ENCODE measurements around the gene VIL1.

VIL1 gene

GRCh38 chr2:218397463-218397819 is 21.5 kb upstream of the VIL1 start:
- Mint-ChIP-seq H3K9me3 (no peaks in the 10 kb centered on the region), H3K4me1 (ENCODE audit: low read depth in 2 of 2) (peaks cover 50 to 55% of the 10 kb centered on the region in 2 donors), H3K27ac (peak overlapping the region; percentile 95 to 98), H3K36me3 (ENCODE audit: insufficient read depth) (peaks cover 53% of the 10 kb centered on the region), H3K4me3 (peak overlapping the region; percentile 92 to 98), H3K27me3 (no peaks in the 10 kb centered on the region)
- ATAC-seq (replicated peaks) (no peak), DNase-seq (no peak)

GRCh38 chr2:218397820-218398436 is 21.0 kb upstream of the VIL1 start:
- peak overlapping the region; percentile 95 to 98 for H3K27ac Mint-ChIP-seq

GRCh38 chr2:218398437-218399390 is 20.2 kb upstream of the VIL1 start:
- Mint-ChIP-seq H3K27me3 (no peaks in the 10 kb centered on the region), H3K4me3 (peak overlapping the region; percentile 92 to 98), H3K27ac (peak overlapping the region; percentile 95 to 98), H3K36me3 (ENCODE audit: insufficient read depth) (peaks cover 59% of the 10 kb centered on the region), H3K4me1 (ENCODE audit: low read depth in 2 of 2) (peaks cover 53 to 55% of the 10 kb centered on the region in 2 donors), H3K9me3 (no peaks in the 10 kb centered on the region)
- ATAC-seq (replicated peaks), result peak; percentile 12
- DNase-seq, result peak; percentile 53 to 69 (median 58)

More at GRCh38 chr2:218397820-218398436, 21.0 kb upstream of the VIL1 start:
- peaks cover 51 to 55% of the 10 kb centered on the region in 2 donors for H3K4me1 Mint-ChIP-seq (ENCODE audit: low read depth in 2 of 2)
- H3K9me3 Mint-ChIP-seq, result no peaks in the 10 kb centered on the region
- no peak for ATAC-seq (replicated peaks)
- H3K27me3 Mint-ChIP-seq, result no peaks in the 10 kb centered on the region
- H3K36me3 Mint-ChIP-seq (ENCODE audit: insufficient read depth), result peaks cover 57% of the 10 kb centered on the region
- peak; percentile 37 to 51 (median 40) for DNase-seq
- peak overlapping the region; percentile 92 to 98 for H3K4me3 Mint-ChIP-seq

- DNase-seq (peak; percentile 89 to 91 (median 90)), ATAC-seq (replicated peaks) (peak; percentile 44)
- peaks cover 52 to 55% of the 10 kb centered on the region in 2 donors for H3K4me1 Mint-ChIP-seq (ENCODE audit: low read depth in 2 of 2)
- H3K27me3 Mint-ChIP-seq, result no peaks in the 10 kb centered on the region
- peak within 1 kb of the TSS; percentile 92 to 98 for H3K4me3 Mint-ChIP-seq
- H3K36me3 Mint-ChIP-seq (ENCODE audit: insufficient read depth), result peaks cover 62% of the 10 kb centered on the region
- no peaks in the 10 kb centered on the region for H3K9me3 Mint-ChIP-seq
- H3K27ac Mint-ChIP-seq, result peak within 1 kb of the TSS; percentile 95 to 98
These were observed 19.3 kb upstream of the VIL1 start, which contains the start of gene CTDSP1 for GRCh38 chr2:218399391-218400166. Gene CTDSP1, plus strand, starts transcription at chr2:218399868. Its CDS starts 223 bp downstream, at chr2:218400091.

- peak in 1 of 3 experiments; percentile 38 for DNase-seq
- H3K4me1 Mint-ChIP-seq (ENCODE audit: low read depth in 2 of 2), result peaks cover 54 to 55% of the 10 kb centered on the region in 2 donors
- ATAC-seq (replicated peaks), result no peak
These were observed 18.6 kb upstream of the VIL1 start for GRCh38 chr2:218400167-218400929.

GRCh38 chr2:218400930-218401881 is 17.7 kb upstream of the VIL1 start:
- Mint-ChIP-seq H3K4me3 (peak overlapping the region; percentile 92 to 98), H3K36me3 (ENCODE audit: insufficient read depth) (peaks cover 73% of the 10 kb centered on the region), H3K9me3 (no peaks in the 10 kb centered on the region), H3K27ac (peak overlapping the region; percentile 19 to 75), H3K4me1 (ENCODE audit: low read depth in 2 of 2) (peaks cover 56% of the 10 kb centered on the region in 2 donors), H3K27me3 (no peaks in the 10 kb centered on the region)
- no peak for DNase-seq
- ATAC-seq (replicated peaks), result no peak

More at GRCh38 chr2:218400167-218400929, 18.6 kb upstream of the VIL1 start:
- peaks cover 69% of the 10 kb centered on the region for H3K36me3 Mint-ChIP-seq (ENCODE audit: insufficient read depth)
- peak overlapping the region; percentile 95 to 98 for H3K27ac Mint-ChIP-seq
- H3K4me3 Mint-ChIP-seq, result peak overlapping the region; percentile 92 to 98
- no peaks in the 10 kb centered on the region for H3K9me3 Mint-ChIP-seq
- H3K27me3 Mint-ChIP-seq, result no peaks in the 10 kb centered on the region

- Mint-ChIP-seq H3K4me3 (peak overlapping the region; percentile 92 to 98), H3K27ac (peak overlapping the region in 1 of 2 donors; percentile 75), H3K4me1 (ENCODE audit: low read depth in 2 of 2) (peaks cover 53% of the 10 kb centered on the region in 2 donors), H3K27me3 (no peaks in the 10 kb centered on the region), H3K36me3 (ENCODE audit: insufficient read depth) (peaks cover 73% of the 10 kb centered on the region), H3K9me3 (no peaks in the 10 kb centered on the region)
- ATAC-seq (replicated peaks), result no peak
- DNase-seq, result no peak
These were observed 17.0 kb upstream of the VIL1 start for GRCh38 chr2:218401890-218402289.

GRCh38 chr2:218402491-218402901 is 16.4 kb upstream of the VIL1 start:
- peak overlapping the region; percentile 25 to 98 for H3K4me3 Mint-ChIP-seq
- H3K9me3 Mint-ChIP-seq, result no peaks in the 10 kb centered on the region
- no peak for DNase-seq
- no peak for ATAC-seq (replicated peaks)
- H3K27me3 Mint-ChIP-seq, result no peaks in the 10 kb centered on the region
- peaks cover 76% of the 10 kb centered on the region for H3K36me3 Mint-ChIP-seq (ENCODE audit: insufficient read depth)
- no peak overlapping the region for H3K27ac Mint-ChIP-seq
- peaks cover 53 to 54% of the 10 kb centered on the region in 2 donors for H3K4me1 Mint-ChIP-seq (ENCODE audit: low read depth in 2 of 2)

GRCh38 chr2:218402911-218403411 is 16.0 kb upstream of the VIL1 start:
- no peak for ATAC-seq (replicated peaks)
- peaks cover 53 to 54% of the 10 kb centered on the region in 2 donors for H3K4me1 Mint-ChIP-seq (ENCODE audit: low read depth in 2 of 2)
- H3K4me3 Mint-ChIP-seq, result peak overlapping the region; percentile 48 to 62

GRCh38 chr2:218403810-218404209 is 15.1 kb upstream of the VIL1 start:
- Mint-ChIP-seq H3K4me3 (peak overlapping the region; percentile 19 to 62), H3K36me3 (ENCODE audit: insufficient read depth) (peaks cover 70% of the 10 kb centered on the region), H3K4me1 (ENCODE audit: low read depth in 2 of 2) (peaks cover 50 to 59% of the 10 kb centered on the region in 2 donors), H3K27ac (peak overlapping the region in 1 of 2 donors; percentile 99), H3K27me3 (no peaks in the 10 kb centered on the region), H3K9me3 (no peaks in the 10 kb centered on the region)
- DNase-seq (no peak), ATAC-seq (replicated peaks) (no peak)

More at GRCh38 chr2:218402911-218403411, 16.0 kb upstream of the VIL1 start:
- Mint-ChIP-seq H3K36me3 (ENCODE audit: insufficient read depth) (peaks cover 74% of the 10 kb centered on the region), H3K27ac (no peak overlapping the region), H3K27me3 (no peaks in the 10 kb centered on the region), H3K9me3 (no peaks in the 10 kb centered on the region)
- DNase-seq, result no peak

- Mint-ChIP-seq H3K4me1 (ENCODE audit: low read depth in 2 of 2) (peaks cover 47 to 59% of the 10 kb centered on the region in 2 donors), H3K27me3 (no peaks in the 10 kb centered on the region), H3K36me3 (ENCODE audit: insufficient read depth) (peaks cover 66% of the 10 kb centered on the region), H3K27ac (peak overlapping the region in 1 of 2 donors; percentile 99), H3K9me3 (no peaks in the 10 kb centered on the region), H3K4me3 (peak overlapping the region; percentile 88 to 89)
- DNase-seq (no peak), ATAC-seq (replicated peaks) (no peak)
These were observed 14.4 kb upstream of the VIL1 start for GRCh38 chr2:218404351-218405085.

Measured in effector memory CD8-positive, alpha-beta T cell (primary cell).